GM12878 (cell line): ENCODE measurements around the gene PUS3. TPM values are rescaled to one million over a fixed set of nuclear protein-coding genes. Genes with fewer than 3 reads are reported as not detected.

Source experiments
- BRCA1 ChIP-seq: IDR thresholded peaks from 2 replicates; pipeline ENCODE4 v1.6.1; 2011; ENCODE audit warnings: low read depth, low read length, improper control_type of control experiment
- CREM ChIP-seq: IDR thresholded peaks from 2 replicates; pipeline ENCODE4 v1.6.1; 2014; ENCODE audit warnings: antibody characterized with exemption, low read depth
- MEF2B ChIP-seq: fragments of 450-650 bp; IDR thresholded peaks from 2 replicates; pipeline ENCODE4 v1.6.1; 2018; ENCODE audit warnings: mild to moderate bottlenecking, moderate library complexity; ENCODE audit not compliant: partially characterized antibody, poor library complexity, severe bottlenecking
- NR2C2 ChIP-seq: IDR thresholded peaks from 2 replicates; pipeline ENCODE4 v1.6.1; 2011; ENCODE audit warnings: borderline replicate concordance, low read depth; ENCODE audit not compliant: control insufficient read depth, insufficient read length
- NRF1 ChIP-seq: conservative IDR thresholded peaks from 2 replicates; pipeline ENCODE4 v1.6.1; 2011; ENCODE audit warnings: mild to moderate bottlenecking, low read depth, low read length, improper control_type of control experiment
- PAX5 ChIP-seq: IDR thresholded peaks from 2 replicates; pipeline ENCODE4 v1.6.1; 2011; ENCODE audit warnings: low read depth, low read length, borderline replicate concordance
- POU2F2 ChIP-seq: IDR thresholded peaks from 3 replicates; pipeline ENCODE4 v1.6.1; 2011; ENCODE audit warnings: low read depth, mild to moderate bottlenecking, low read length, borderline replicate concordance
- RFX5 ChIP-seq: IDR thresholded peaks from 2 replicates; pipeline ENCODE4 v1.6.1; 2011; ENCODE audit warnings: low read depth, low read length, improper control_type of control experiment
- SPI1 ChIP-seq: IDR thresholded peaks from 2 replicates; pipeline ENCODE4 v1.6.1; 2011; ENCODE audit warnings: low read depth, mild to moderate bottlenecking, low read length, moderate library complexity, borderline replicate concordance; ENCODE audit not compliant: insufficient read depth
- STAT3 ChIP-seq: IDR thresholded peaks from 2 replicates; pipeline ENCODE4 v1.6.1; 2011; ENCODE audit warnings: low read depth, low read length, improper control_type of control experiment
- SUPT20H ChIP-seq: IDR thresholded peaks from 2 replicates; pipeline ENCODE4 v1.6.1; 2011; ENCODE audit warnings: low read depth, mild to moderate bottlenecking, low read length, moderate library complexity, borderline replicate concordance; ENCODE audit not compliant: control insufficient read depth
- polyA plus RNA-seq, 11 experiments: library from polyadenylated mRNA; depleted of rRNA in 4 of 11; unstranded in 6 of 11; stranded (reverse) in 5 of 11; fragments of >200 nt; fragmentation: Nextera tagmentation in 4 of 11; fragmentation: Illumina TruSeq in 1 of 11; extraction: Ambion mirVana in 4 of 11; extraction: Trizol in 1 of 11; gene quantifications; 1 replicate in 1 of 11; 2 replicates in 10 of 11; pipeline versions ENCODE4 v1.2.1 to v1.2.3, GENCODE V29; 2011 to 2016; ENCODE audit warnings: inconsistent platforms in 2 of 11, missing spikeins in 2 of 11, low read depth in 1 of 11
- total RNA-seq, 4 experiments: library from RNA; depleted of rRNA in 3 of 4; stranded (reverse); fragments of >200 nt in 3 of 4; fragmentation: Illumina TruSeq in 1 of 4; extraction: Trizol in 1 of 4; gene quantifications; 2 replicates each; pipeline versions ENCODE4 v1.2.1 to v1.2.3, GENCODE V29; 2013 to 2021
- TF ChIP-seq, protein P1 (sequence below): fragments of 450-650 bp; IDR thresholded peaks from 2 replicates; pipeline ENCODE4 v1.6.1; 2017; ENCODE audit warnings: mild to moderate bottlenecking, moderate library complexity
- TF ChIP-seq, protein P2 (sequence below): fragments of 150-350 bp; IDR thresholded peaks from 2 replicates; pipeline ENCODE4 v1.6.1; 2016; ENCODE audit warnings: low read depth, low read length
- TF ChIP-seq, protein P3 (sequence below): fragments of 450-650 bp; IDR thresholded peaks from 2 replicates; pipeline ENCODE4 v1.6.1; 2018; ENCODE audit warnings: borderline replicate concordance, mild to moderate bottlenecking; ENCODE audit not compliant: partially characterized antibody
- TF ChIP-seq, protein P4 (sequence below): fragments of 450-650 bp; IDR thresholded peaks from 2 replicates; pipeline ENCODE4 v1.6.1; 2014; ENCODE audit warnings: mild to moderate bottlenecking

PUS3 gene
- total and polyA plus RNA-seq, 10 of the 15 experiments (the other 5 are each of a cell fraction or from before 2014, with no cell fraction given): 10.9 to 22.4 (median 14.3) TPM

DNA sequence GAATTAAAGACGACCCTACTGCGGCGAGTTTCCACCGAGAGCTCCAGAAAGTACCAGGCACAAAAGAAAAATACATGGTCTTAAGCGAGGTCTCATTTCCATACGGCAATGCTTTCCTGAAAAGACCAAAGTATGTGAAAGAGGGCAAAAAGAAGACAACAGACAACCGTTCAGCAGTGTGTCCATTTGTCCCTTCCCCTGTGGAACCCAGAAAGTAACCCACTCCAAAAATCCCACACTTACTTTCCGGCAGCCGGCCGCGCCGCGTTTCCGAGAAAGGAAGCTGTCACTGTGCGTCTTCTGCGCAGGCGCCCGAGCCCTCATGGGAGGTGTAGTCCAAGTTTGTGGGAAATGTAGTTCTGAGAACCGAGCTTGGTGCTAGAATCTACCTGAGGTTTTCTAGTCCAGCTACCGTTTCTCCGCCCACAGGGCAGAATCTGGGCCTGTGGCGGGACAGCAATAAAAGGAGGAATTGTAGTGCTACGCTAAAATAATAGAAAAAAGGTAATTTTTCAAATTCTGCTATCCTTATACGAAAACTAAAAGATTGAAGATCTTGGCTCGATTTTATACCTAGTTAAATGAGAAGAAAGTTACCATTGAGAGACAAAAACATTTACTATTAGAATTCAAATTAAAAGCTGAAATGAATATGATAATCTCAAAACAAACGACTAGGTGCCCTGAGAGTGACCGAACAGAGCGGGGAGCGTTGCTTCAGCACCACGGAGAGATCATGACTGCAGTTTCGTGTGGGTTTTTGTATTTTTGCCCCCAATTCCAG lies at the start of gene PUS3 (continued):
- TF ChIP-seq, protein P1, sequence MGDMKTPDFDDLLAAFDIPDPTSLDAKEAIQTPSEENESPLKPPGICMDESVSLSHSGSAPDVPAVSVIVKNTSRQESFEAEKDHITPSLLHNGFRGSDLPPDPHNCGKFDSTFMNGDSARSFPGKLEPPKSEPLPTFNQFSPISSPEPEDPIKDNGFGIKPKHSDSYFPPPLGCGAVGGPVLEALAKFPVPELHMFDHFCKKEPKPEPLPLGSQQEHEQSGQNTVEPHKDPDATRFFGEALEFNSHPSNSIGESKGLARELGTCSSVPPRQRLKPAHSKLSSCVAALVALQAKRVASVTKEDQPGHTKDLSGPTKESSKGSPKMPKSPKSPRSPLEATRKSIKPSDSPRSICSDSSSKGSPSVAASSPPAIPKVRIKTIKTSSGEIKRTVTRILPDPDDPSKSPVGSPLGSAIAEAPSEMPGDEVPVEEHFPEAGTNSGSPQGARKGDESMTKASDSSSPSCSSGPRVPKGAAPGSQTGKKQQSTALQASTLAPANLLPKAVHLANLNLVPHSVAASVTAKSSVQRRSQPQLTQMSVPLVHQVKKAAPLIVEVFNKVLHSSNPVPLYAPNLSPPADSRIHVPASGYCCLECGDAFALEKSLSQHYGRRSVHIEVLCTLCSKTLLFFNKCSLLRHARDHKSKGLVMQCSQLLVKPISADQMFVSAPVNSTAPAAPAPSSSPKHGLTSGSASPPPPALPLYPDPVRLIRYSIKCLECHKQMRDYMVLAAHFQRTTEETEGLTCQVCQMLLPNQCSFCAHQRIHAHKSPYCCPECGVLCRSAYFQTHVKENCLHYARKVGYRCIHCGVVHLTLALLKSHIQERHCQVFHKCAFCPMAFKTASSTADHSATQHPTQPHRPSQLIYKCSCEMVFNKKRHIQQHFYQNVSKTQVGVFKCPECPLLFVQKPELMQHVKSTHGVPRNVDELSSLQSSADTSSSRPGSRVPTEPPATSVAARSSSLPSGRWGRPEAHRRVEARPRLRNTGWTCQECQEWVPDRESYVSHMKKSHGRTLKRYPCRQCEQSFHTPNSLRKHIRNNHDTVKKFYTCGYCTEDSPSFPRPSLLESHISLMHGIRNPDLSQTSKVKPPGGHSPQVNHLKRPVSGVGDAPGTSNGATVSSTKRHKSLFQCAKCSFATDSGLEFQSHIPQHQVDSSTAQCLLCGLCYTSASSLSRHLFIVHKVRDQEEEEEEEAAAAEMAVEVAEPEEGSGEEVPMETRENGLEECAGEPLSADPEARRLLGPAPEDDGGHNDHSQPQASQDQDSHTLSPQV: no peak
- TF ChIP-seq, protein P2, sequence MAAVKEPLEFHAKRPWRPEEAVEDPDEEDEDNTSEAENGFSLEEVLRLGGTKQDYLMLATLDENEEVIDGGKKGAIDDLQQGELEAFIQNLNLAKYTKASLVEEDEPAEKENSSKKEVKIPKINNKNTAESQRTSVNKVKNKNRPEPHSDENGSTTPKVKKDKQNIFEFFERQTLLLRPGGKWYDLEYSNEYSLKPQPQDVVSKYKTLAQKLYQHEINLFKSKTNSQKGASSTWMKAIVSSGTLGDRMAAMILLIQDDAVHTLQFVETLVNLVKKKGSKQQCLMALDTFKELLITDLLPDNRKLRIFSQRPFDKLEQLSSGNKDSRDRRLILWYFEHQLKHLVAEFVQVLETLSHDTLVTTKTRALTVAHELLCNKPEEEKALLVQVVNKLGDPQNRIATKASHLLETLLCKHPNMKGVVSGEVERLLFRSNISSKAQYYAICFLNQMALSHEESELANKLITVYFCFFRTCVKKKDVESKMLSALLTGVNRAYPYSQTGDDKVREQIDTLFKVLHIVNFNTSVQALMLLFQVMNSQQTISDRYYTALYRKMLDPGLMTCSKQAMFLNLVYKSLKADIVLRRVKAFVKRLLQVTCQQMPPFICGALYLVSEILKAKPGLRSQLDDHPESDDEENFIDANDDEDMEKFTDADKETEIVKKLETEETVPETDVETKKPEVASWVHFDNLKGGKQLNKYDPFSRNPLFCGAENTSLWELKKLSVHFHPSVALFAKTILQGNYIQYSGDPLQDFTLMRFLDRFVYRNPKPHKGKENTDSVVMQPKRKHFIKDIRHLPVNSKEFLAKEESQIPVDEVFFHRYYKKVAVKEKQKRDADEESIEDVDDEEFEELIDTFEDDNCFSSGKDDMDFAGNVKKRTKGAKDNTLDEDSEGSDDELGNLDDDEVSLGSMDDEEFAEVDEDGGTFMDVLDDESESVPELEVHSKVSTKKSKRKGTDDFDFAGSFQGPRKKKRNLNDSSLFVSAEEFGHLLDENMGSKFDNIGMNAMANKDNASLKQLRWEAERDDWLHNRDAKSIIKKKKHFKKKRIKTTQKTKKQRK: no peak
- peak; percentile 88 for TF ChIP-seq CREM
- TF ChIP-seq STAT3: no peak
- no peak for TF ChIP-seq MEF2B
- TF ChIP-seq RFX5: no peak
- TF ChIP-seq SUPT20H: no peak
- peak; percentile 68 for TF ChIP-seq NRF1
- TF ChIP-seq, protein P3, sequence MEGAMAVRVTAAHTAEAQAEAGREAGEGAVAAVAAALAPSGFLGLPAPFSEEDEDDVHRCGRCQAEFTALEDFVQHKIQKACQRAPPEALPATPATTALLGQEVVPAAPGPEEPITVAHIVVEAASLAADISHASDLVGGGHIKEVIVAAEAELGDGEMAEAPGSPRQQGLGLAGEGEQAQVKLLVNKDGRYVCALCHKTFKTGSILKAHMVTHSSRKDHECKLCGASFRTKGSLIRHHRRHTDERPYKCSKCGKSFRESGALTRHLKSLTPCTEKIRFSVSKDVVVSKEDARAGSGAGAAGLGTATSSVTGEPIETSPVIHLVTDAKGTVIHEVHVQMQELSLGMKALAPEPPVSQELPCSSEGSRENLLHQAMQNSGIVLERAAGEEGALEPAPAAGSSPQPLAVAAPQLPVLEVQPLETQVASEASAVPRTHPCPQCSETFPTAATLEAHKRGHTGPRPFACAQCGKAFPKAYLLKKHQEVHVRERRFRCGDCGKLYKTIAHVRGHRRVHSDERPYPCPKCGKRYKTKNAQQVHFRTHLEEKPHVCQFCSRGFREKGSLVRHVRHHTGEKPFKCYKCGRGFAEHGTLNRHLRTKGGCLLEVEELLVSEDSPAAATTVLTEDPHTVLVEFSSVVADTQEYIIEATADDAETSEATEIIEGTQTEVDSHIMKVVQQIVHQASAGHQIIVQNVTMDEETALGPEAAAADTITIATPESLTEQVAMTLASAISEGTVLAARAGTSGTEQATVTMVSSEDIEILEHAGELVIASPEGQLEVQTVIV: peak; percentile 79
- TF ChIP-seq SPI1: no peak
- TF ChIP-seq, protein P4, sequence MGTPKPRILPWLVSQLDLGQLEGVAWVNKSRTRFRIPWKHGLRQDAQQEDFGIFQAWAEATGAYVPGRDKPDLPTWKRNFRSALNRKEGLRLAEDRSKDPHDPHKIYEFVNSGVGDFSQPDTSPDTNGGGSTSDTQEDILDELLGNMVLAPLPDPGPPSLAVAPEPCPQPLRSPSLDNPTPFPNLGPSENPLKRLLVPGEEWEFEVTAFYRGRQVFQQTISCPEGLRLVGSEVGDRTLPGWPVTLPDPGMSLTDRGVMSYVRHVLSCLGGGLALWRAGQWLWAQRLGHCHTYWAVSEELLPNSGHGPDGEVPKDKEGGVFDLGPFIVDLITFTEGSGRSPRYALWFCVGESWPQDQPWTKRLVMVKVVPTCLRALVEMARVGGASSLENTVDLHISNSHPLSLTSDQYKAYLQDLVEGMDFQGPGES: no peak
- peak; percentile 37; the same call in 1 of the 3 replicates for TF ChIP-seq POU2F2
- TF ChIP-seq PAX5: no peak
- no peak for TF ChIP-seq NR2C2
- no peak for TF ChIP-seq BRCA1
